ENCODE measurements around the gene CNKSR1.

DNA sequence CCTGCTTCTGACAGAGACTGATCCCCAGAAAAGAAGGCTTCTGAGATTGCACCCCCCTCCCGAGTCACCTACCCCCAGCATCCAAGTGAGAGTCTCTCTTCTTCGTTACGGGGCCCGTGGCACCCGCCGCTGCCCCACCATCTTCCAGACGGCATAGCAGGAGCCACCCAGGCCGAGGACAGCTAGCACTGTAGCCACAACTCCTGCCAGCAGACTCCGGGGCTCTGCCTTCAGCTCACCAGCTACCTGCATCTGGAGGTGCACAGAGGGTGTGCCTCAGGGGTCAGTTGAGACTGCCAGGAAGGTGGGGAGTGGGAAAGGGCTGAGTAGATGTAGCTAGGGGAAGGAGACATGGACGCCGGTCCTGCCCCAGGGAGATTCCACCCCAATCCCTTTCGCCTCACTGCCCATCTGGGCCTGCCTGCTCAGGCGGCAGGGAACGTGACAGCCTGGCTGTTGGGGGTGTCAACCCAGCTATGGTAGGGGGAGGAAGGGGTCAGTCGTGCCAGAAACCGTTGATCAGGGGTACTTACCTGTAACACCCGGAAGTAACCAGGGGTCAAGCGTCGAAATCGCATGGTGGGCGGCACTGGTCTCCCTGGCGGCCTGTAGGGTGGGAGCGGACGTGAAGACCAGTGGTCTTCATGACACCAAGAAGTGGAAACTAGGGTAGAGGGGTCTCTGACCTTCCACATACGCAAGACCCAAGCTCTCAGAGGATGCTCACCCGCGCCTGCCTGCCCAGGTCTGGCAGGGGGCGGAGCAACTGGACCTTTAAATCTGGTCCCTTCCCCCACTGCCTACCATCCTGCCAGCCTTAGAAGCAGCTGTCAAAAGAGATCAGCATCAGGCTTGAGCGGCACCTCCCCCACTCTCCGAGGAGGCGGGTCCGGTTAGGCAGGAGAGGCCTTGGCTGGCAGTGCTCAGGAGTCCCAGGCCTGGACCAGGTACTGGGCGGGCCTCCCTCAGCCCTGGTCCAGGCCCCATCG is 5.9 kb upstream of the CNKSR1 start, which contains the start of gene ZNF593OS:
- TF ChIP-seq, protein P1, sequence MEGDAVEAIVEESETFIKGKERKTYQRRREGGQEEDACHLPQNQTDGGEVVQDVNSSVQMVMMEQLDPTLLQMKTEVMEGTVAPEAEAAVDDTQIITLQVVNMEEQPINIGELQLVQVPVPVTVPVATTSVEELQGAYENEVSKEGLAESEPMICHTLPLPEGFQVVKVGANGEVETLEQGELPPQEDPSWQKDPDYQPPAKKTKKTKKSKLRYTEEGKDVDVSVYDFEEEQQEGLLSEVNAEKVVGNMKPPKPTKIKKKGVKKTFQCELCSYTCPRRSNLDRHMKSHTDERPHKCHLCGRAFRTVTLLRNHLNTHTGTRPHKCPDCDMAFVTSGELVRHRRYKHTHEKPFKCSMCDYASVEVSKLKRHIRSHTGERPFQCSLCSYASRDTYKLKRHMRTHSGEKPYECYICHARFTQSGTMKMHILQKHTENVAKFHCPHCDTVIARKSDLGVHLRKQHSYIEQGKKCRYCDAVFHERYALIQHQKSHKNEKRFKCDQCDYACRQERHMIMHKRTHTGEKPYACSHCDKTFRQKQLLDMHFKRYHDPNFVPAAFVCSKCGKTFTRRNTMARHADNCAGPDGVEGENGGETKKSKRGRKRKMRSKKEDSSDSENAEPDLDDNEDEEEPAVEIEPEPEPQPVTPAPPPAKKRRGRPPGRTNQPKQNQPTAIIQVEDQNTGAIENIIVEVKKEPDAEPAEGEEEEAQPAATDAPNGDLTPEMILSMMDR (conservative IDR thresholded peaks at IDR 0.05; ENCODE audit: low read depth, low read length): no peak
- TF ChIP-seq EZH2phosphoT487 (IDR thresholded peaks at IDR 0.05; ENCODE audit: borderline replicate concordance, low read length): no peak

Data from PC-3 (cell line).